ENCODE measurements around the gene MTA2. TPM values are rescaled to one million over a fixed set of nuclear protein-coding genes. Genes with fewer than 3 reads are reported as not detected.

MTA2 gene
- polyA plus RNA-seq, 2 of the 4 experiments (the other 2 are of a cell fraction), result 21.8 to 85.0 TPM

DNA sequence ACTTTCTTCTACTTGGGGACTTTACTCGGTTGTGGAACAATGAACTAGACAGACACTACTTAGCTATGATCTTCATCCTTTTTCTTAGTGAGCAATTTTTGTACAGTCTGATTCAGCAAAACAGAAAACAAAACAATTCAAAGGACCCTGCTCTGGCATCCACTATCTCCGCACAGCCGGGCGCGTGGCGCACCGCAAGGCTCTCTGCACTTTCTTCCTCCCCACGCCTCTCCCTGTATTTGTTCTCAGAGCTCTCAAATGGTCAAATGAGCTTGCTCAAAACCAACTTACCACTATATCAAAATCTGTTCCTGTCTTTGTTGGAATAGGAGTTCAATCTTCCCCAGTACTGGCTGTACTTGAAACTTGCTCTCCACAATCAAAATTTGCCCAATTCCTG is 35.4 kb downstream of the MTA2 start:
- TF ChIP-seq CHD2 (IDR thresholded peaks at IDR 0.05; ENCODE audit: low read length, partially characterized antibody) (no peak), FOXS1 (CRISPR knock-in tag; IDR thresholded peaks at IDR 0.05) (no peak), SREBF2 (IDR thresholded peaks at IDR 0.05) (no peak), EHMT2 (IDR thresholded peaks at IDR 0.05; ENCODE audit: low read depth) (no peak), NFE2L2 (conservative IDR thresholded peaks at IDR 0.05; ENCODE audit: low read length) (no peak), NPAS2 (CRISPR knock-in tag; IDR thresholded peaks at IDR 0.05; ENCODE audit: borderline replicate concordance) (no peak), ZC3H11A (IDR thresholded peaks at IDR 0.05) (no peak), JUN (IDR thresholded peaks at IDR 0.05) (no peak), ESRRA (IDR thresholded peaks at IDR 0.05; ENCODE audit: borderline replicate concordance, low read length) (no peak), PHF8 (IDR thresholded peaks at IDR 0.05; ENCODE audit: borderline replicate concordance, low read depth) (no peak), POLR2AphosphoS2 (conservative IDR thresholded peaks at IDR 0.05; ENCODE audit: low read length) (no peak), RARB (CRISPR knock-in tag; IDR thresholded peaks at IDR 0.05) (no peak)
- TF ChIP-seq, protein P1, sequence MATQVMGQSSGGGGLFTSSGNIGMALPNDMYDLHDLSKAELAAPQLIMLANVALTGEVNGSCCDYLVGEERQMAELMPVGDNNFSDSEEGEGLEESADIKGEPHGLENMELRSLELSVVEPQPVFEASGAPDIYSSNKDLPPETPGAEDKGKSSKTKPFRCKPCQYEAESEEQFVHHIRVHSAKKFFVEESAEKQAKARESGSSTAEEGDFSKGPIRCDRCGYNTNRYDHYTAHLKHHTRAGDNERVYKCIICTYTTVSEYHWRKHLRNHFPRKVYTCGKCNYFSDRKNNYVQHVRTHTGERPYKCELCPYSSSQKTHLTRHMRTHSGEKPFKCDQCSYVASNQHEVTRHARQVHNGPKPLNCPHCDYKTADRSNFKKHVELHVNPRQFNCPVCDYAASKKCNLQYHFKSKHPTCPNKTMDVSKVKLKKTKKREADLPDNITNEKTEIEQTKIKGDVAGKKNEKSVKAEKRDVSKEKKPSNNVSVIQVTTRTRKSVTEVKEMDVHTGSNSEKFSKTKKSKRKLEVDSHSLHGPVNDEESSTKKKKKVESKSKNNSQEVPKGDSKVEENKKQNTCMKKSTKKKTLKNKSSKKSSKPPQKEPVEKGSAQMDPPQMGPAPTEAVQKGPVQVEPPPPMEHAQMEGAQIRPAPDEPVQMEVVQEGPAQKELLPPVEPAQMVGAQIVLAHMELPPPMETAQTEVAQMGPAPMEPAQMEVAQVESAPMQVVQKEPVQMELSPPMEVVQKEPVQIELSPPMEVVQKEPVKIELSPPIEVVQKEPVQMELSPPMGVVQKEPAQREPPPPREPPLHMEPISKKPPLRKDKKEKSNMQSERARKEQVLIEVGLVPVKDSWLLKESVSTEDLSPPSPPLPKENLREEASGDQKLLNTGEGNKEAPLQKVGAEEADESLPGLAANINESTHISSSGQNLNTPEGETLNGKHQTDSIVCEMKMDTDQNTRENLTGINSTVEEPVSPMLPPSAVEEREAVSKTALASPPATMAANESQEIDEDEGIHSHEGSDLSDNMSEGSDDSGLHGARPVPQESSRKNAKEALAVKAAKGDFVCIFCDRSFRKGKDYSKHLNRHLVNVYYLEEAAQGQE (IDR thresholded peaks at IDR 0.05), result no peak
- TF ChIP-seq, protein P2, sequence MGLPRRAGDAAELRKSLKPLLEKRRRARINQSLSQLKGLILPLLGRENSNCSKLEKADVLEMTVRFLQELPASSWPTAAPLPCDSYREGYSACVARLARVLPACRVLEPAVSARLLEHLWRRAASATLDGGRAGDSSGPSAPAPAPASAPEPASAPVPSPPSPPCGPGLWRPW (IDR thresholded peaks at IDR 0.05), result no peak
- TF ChIP-seq, protein P3, sequence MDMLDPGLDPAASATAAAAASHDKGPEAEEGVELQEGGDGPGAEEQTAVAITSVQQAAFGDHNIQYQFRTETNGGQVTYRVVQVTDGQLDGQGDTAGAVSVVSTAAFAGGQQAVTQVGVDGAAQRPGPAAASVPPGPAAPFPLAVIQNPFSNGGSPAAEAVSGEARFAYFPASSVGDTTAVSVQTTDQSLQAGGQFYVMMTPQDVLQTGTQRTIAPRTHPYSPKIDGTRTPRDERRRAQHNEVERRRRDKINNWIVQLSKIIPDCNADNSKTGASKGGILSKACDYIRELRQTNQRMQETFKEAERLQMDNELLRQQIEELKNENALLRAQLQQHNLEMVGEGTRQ (IDR thresholded peaks at IDR 0.05), result no peak
- TF ChIP-seq, protein P4, sequence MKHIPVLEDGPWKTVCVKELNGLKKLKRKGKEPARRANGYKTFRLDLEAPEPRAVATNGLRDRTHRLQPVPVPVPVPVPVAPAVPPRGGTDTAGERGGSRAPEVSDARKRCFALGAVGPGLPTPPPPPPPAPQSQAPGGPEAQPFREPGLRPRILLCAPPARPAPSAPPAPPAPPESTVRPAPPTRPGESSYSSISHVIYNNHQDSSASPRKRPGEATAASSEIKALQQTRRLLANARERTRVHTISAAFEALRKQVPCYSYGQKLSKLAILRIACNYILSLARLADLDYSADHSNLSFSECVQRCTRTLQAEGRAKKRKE (CRISPR knock-in tag; IDR thresholded peaks at IDR 0.05; ENCODE audit: low read depth), result no peak
- no peak for DNase-seq (ENCODE audit: low read depth in 1 of 2, low spot score in 1 of 2)
- Histone ChIP-seq H3K4me2 (peak overlapping the region; percentile 19), H3K4me3 (no peak overlapping the region), H3K27ac (no peak overlapping the region), H3K4me1 (peaks cover 79% of the 10 kb centered on the region), H3K9me3 (no peaks in the 10 kb centered on the region)
- 93% methylated on average over 8 of the region's 8 CpGs for WGBS (ENCODE audit: missing lambda C conversion rate)
- no peak for FAIRE-seq
- no peak for ATAC-seq
- ChIA-PET CTCF (interaction anchor here (1.0 to 4.1 kb wide), 9 partner anchors 9 to 171 kb away, joined by 3 to 26 read pairs (median 5); no protein-coding TSS in a partner anchor), POLR2A (interaction anchor here (1.2 to 1.4 kb wide), 3 partner anchors 9 to 25 kb away, joined by 3 to 4 read pairs (median 3); partner anchors contain the start of gene TUT1)

DNA sequence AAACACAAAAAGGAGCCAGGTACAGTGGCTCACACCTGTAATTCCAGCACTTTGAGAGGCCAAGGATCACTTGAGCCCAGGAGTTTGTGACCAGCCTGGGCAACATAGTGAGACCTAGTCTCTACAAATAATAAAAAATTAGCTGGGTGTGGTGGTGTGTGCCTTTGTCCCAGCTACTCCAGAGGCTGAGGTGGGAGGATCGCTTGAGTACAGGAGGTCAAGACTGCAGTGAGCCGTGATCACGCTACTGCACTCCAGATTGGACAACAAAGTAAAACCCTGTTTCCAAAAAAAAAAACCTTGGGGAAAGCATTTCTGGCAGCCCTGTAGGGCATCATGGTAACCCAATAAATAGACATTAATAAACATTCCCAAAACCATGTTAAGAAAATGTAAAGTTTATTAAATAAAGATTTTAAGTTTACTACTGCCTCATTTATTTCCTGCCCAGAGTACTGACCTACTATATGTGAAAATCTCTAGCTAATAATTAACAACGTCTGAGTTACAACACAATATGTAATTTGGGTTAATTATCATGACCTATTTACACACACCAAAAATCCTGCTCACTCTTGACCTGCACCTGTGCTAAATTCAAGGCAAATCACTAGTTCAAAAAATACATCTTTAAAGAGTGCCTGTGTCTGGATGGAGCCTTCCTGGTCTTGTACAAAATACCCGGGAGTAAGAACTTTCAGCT is 36.4 kb downstream of the MTA2 start:
- Histone ChIP-seq H3K4me3 (no peak overlapping the region), H3K27ac (no peak overlapping the region), H3K9me3 (no peaks in the 10 kb centered on the region), H3K4me1 (peaks cover 82% of the 10 kb centered on the region), H3K4me2 (peak overlapping the region; percentile 19; the same call in 2 of the 3 replicates)
- 71% methylated on average over 5 of the region's 5 CpGs for WGBS (ENCODE audit: missing lambda C conversion rate)
- CTCF ChIA-PET, result interaction anchor here (1.1 to 4.1 kb wide), 11 partner anchors 7 to 184 kb away, joined by 3 to 26 read pairs (median 4); partner anchors contain the start of gene AHNAK
- FAIRE-seq (no peak), DNase-seq (ENCODE audit: low read depth in 1 of 2, low spot score in 1 of 2) (no peak), ATAC-seq (no peak)
- POLR2A ChIA-PET, result interaction anchor here (1.0 to 1.4 kb wide), 2 partner anchors 9 to 26 kb away, joined by 3 to 4 read pairs; partner anchors contain the start of genes EEF1G and TUT1
- TF ChIP-seq RNF2 (IDR thresholded peaks at IDR 0.05; ENCODE audit: borderline replicate concordance, low read depth), result no peak
- TF ChIP-seq SMC3 (IDR thresholded peaks at IDR 0.05), result no peak
- no peak for TF ChIP-seq FOSL2 (IDR thresholded peaks at IDR 0.05)
- TF ChIP-seq FOSL2 (CRISPR knock-in tag; IDR thresholded peaks at IDR 0.05), result no peak
- TF ChIP-seq, protein P5, sequence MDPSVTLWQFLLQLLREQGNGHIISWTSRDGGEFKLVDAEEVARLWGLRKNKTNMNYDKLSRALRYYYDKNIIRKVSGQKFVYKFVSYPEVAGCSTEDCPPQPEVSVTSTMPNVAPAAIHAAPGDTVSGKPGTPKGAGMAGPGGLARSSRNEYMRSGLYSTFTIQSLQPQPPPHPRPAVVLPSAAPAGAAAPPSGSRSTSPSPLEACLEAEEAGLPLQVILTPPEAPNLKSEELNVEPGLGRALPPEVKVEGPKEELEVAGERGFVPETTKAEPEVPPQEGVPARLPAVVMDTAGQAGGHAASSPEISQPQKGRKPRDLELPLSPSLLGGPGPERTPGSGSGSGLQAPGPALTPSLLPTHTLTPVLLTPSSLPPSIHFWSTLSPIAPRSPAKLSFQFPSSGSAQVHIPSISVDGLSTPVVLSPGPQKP (IDR thresholded peaks at IDR 0.05; ENCODE audit: low read depth, low read length), result no peak
- no peak for TF ChIP-seq POLR2AphosphoS2 (conservative IDR thresholded peaks at IDR 0.05; ENCODE audit: low read length)
- TF ChIP-seq, protein P1 (IDR thresholded peaks at IDR 0.05), result no peak
- no peak for TF ChIP-seq RCOR1 (IDR thresholded peaks at IDR 0.05; ENCODE audit: low read depth, low read length)
- no peak for TF ChIP-seq JUNB (IDR thresholded peaks at IDR 0.05)
- TF ChIP-seq HDAC2 (IDR thresholded peaks at IDR 0.05), result no peak
- no peak for TF ChIP-seq PHF8 (IDR thresholded peaks at IDR 0.05; ENCODE audit: borderline replicate concordance, low read depth)
